GM12892 (cell line): ENCODE results near the gene SMAD7.

Experiments
- POLR2A ChIP-seq: IDR thresholded peaks from 2 replicates; pipeline ENCODE4 v1.6.1; 2011; ENCODE audit warnings: low read depth, low read length, control low read depth
- POLR2AphosphoS5 ChIP-seq: IDR thresholded peaks from 2 replicates; pipeline ENCODE4 v1.6.1; 2011; ENCODE audit warnings: low read depth, low read length, control low read depth
- TAF1 ChIP-seq: IDR thresholded peaks from 2 replicates; pipeline ENCODE4 v1.6.1; 2011; ENCODE audit warnings: low read depth, mild to moderate bottlenecking, control low read depth, low read length, borderline replicate concordance

- TF ChIP-seq TAF1, result no peak
- TF ChIP-seq POLR2A, result no peak
- no peak for TF ChIP-seq POLR2AphosphoS5
Observed at GRCh38 chr18:48871391-48872166, 79.2 kb downstream of the SMAD7 start.
